SHP77 (cell line): Measurements from ENCODE around the gene LBX2.
"Not testable (repeated sequence)": the region's sequence is repeated elsewhere in the genome, so short reads cannot be mapped to it uniquely, and the experiment has no call there.

ENCODE experiments used
- DNase-seq, 2 experiments: peaks; one replicate each; lab custom pipeline; 2025; lab: John Stamatoyannopoulos, UW

LBX2 gene

DNA sequence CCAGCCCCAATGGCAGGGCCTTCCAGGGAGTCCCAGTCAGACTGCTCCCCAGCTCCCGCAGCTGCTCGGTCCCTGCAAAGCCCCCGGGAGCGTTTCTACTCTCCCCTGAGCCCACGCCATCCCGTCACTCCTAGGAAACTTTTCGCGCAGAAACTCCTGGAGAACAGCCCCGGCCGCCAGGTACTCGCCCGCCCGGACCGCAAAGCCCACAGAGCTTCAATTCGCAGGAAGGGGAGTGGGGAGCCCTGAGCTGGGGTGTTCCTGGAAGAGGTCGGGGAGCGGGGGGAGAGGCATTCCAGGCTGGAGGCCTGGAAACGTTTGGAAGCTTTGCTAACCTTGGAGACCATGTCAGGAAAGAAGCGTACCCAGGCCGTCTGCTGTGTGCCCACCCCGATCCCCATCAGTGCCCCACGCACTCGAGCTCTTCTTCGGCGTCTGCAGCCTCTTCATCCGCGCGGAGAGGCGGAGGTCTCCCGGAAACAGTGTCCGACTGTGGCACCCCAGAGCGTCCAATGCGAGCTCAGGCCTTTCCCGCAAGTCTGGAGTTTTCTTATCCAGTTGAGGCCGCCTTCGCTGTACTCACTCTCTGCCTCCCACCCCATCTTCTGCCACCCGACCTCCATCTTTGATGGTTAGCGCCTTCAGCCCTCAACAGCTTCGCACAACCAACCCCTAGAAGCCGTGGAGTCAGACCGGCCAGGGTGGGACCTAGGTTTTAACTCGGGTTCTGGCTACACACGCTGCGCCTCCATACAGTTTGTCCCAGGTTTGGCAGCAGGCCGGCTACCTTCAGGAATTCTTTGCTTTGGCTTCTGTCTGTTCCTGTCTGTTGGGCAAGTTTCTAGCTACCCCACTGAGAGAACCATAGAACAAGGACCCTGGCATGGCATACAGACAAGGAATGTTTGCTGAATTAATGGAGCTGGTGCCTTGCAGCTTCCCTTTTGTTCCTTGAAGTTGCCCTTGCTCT lies 4.4 kb upstream of the LBX2 start:
- no peak for DNase-seq

DNA sequence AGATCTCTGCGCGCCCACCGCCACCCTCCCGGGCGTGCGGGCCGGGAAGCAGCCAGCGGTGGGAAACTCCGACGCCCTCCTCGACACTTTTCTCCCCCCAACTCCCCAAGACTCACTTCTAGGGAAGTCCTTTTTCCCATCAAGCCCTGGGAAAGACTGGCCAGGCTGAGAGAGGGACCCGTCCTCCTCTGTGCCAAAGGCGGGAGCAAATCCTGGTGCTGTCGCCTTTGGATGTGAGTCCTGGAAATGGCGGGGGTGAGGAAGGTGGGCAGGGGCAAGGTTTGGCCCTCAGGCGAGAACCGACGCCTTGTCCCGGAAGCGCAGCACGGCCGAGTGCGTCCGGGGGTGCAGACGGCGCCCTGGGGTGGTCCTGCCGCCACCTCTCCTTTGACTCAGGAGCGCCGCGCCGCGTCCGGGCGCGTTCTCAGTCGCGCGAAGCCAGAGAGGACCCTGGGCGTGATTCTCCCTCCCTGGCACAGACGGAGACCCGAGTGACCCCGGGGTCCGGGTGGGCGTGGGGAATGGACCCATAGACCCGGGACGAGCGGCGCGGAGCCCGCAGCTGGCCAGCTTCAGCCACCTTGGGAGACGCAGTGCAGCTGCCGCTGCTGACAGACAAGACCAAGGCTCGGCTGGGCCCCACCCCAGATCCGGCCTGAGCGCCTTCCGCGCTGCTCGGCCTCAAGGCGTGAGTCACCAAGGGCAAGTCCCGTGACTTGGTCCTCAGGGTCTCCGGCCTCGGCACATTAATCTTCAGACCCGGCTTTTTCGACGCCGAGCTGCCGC lies 3.5 kb upstream of the LBX2 start:
- DNase-seq: no peak

DNA sequence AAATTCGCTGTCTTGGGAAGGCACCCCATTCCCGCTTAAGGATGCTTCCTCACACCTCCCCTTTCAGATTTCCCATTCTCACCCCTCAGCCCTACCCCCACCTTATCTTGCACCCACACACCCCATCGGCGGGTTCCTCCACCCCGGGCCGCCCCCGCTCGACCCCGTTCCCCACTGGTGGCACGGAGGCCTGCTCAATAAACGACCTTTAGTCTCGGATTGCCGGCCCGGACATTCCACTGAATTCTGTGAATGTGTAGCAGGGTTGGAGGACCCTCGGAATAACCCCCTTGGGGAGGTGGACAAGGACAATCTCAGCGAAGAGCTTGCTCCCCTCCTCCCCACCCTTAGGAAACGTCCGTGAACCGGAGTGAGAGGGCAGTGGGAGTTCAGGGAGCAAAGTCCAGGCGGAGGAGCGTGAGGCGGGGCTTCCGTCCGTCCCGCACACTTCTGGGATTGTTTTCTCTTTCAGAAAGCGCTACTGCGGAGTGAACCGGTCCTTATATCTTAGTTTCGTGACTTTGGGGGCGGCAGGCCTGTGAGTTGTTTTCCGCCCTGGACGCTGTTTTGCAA lies 2.8 kb upstream of the LBX2 start:
- no peak for DNase-seq

DNA sequence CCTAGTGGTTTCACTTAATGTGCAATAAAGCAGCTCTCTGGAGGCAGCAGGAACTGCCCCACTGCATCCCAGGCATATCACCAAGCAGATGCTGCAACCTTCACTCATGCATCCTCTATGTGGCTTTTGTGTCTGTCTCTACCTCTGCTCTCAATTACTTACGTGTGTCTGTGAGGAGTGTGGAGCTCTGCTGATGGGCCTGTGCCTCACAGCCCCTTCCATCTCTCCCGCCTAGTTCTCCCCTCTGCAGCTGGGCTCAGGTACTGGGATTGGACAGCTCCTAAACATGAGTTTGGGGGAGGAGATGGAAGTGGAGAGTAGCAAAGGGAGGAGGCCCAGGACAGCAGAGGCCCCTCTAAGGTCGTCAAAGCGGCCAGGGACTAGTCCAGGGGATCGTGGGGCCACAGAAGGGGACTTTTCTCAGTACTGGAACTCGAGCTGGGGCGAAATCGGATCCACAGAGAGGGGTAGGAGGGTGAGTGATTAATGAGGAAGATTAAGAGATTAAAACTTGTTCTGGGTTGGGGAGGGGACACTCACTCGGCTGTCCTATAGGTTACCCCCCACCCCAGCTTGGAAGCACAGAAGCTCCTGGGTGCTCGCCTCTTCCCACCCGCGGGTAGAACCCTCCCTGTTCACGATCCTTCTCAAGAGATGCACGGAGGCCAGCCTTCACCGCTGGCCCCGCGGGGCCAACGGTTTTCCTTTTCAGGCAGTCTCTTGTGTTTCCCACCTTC lies 2.1 kb upstream of the LBX2 start:
- no peak for DNase-seq

DNA sequence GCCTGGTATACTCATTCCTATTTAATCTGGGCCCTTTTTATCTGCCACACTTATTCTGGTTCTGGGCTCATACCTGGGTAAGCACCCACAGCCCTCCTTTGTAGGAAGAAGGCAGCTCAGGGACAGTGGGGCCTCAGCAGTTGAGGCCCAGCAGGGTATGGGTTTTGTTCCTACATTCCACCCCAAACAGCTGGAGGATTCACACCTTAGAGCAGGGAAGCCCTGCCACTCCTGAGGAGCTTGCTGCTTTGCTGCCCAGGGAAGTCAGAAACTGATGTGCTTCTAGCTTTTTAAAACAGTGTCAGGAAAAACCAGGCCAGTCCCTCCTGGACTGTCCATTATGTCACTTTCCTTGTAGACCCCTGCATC lies 1.2 kb upstream of the LBX2 start:
- no peak for DNase-seq

DNA sequence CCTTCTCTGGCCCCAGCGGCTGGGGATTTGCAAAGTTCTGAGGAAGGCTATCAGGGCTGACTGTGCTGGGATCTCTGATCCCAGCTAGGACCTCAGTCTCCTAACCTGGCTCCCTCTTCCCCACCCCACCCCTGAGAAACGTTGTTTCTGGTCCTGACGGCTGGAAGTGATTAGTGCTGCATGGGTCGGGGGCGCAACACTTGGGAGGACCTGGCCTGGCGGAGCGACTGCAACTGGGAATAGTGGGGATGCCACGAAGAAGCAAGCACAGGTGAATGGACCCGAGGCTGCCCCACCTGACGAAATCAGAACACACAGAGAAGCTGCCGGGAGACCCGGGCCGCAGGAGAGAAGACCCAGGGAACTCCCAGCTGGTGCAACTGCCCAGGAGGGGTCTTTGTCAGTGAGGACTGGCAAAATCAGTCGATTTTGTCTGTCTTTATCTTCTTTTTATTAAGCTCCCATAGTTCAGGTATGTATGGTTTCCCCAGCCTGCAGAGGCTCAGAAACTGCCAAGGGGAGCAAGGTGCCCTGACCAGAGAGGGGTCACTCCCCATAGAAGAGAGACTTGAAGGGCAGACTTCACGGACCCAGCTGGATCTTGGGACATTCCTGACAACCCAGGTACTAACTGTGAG lies 656 bp upstream of the LBX2 start:
- DNase-seq: no peak

DNA sequence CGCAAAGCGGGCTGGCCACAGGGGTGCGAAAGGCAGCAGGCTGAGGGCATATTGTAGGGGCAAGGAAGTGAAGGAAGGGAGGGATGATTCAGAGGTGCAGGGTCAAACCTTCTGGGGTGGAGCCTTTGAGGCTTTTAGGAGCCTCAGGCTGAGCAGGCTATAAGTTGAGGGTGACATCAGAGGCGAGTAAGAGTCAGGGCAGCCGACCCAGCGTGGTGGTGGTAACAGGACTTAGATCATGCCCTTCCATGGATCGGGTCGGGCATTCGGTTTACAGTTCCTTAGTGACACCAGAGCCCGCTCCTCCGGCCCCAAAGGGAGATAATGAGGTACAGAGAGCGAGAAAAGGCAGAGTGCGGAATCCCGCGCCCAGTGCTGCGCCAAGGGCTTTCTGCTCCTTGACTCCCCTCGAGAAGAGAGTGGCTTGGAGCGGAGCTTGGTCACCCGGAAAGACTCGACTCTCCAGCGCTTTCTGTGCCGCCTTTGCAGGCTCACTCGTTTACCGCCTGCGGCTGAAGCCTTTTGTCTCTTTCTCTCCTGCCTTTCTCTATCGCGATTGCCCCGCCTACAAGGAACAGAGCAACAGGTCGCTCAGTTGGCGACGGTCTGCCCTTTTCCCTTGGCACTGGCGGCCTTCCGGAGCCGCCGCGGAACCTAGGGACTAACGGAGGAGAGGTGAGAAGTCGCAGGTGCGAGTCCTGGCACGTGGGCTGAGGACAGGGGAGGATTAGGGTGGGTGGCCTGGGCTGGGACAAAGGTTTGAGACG lies 720 bp downstream of the LBX2 start:
- DNase-seq: no peak

DNA sequence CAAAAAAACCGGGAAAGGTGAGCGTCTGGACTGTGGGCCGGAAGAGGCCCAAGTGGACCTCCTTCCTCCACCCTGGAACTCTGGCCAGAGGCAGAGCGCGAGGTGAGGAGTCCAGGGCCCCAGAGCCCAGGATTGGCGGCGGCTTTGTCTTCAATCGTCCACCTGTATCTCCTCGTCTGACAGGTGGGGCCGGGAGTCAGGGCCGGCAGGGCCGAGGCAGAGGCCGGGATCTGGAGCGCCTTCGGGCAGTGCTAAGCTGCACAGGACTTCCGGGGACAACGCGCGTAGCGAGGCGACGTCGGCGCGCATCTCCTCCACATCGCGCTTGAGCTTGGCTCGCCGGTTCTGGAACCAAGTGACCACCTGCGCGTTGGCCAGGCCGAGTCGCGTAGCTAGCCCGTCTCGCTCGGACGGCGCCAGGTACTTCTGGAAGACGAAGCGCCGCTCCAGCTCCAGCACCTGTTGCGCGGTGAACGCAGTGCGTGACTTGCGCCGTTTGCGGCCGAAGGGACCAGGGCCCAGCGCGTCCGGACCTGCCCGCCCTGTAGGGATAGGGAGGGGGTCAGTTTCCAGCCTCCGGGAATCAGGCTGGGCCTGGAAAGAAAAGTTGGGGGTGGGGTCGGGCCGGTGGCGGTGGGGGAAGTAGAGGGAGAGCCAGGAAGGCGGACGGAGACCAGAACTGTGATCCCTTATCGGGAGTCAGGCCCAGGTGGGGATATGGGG lies 1.5 kb downstream of the LBX2 start:
- peak; percentile 35 to 52 for DNase-seq

DNA sequence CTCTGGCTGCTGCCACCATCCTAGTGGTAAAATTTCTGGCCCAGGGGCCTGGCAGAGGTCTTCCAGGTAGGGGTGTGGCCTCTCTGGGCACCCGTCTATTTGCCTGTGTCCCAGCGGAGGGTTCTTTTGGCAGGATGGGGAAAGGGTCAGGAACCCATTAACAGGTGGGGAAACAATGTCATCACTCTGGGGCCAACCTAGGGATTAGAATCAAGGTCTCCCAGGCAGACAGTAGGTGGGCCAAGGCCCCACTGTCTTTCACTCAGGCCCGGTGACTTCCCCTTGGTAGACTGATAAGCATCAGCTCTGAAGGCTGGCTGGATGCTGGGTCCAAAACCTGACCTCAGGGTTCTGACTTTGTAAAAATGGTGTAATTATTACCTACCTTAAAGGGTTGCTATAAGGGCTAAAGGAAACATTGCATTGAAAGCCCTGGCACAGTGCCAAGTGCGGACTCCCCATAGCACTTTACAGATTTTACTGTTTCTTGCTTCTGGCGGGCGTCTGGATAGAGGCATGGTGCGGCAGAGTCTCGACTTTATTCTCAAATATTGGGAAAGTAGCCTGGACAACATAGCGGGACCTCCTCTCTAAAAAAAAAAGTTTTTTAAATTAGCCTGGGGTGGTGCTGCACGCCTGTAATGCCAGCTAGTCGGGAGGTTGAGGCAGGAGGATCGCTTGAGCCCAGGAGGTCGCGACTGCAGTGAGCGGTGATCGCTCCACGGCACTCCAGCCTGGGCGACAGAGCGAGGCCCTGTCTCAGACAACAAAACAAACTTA lies 2.2 kb downstream of the LBX2 start:
- DNase-seq: no peak

DNA sequence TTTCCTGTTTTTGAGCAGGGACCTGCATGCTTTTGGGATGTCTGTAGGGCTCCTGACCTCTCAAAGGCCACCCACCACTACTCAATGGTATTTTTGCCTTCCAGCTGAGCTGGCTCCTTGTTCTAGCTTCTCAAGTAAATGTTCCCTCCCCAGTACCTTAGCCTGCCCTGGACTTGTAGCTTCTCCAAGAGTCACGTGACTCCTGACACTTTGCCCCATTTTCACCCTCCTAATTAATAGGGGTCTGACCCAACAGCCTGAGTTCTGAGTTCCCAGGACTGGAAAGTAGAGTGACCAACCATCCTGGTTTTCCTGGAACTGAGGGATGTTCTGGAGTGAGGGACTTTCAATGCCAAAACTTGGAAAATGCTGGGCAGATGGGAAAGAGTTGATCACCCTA lies 4.0 kb downstream of the LBX2 start:
- DNase-seq: no peak

DNA sequence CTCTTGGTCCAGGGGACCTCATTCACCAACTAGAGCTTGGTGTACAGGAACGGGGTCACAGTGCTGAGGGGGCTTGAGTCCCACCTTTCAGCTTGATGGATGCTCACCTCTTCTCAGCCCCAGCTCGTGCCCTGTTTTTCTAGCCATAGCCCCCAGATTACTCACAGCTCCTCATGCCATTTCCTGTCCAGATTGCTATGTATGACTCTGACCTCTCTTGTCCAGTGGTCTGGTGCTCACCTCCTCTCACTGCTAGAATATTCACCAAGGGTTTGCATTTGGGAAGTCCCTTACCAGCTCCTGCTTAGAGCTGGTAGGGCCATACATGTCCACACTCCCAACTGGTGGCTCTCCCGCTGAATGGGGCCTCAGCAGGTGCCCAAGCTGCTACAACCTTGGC lies 5.9 kb downstream of the LBX2 start:
- no peak for DNase-seq

DNA sequence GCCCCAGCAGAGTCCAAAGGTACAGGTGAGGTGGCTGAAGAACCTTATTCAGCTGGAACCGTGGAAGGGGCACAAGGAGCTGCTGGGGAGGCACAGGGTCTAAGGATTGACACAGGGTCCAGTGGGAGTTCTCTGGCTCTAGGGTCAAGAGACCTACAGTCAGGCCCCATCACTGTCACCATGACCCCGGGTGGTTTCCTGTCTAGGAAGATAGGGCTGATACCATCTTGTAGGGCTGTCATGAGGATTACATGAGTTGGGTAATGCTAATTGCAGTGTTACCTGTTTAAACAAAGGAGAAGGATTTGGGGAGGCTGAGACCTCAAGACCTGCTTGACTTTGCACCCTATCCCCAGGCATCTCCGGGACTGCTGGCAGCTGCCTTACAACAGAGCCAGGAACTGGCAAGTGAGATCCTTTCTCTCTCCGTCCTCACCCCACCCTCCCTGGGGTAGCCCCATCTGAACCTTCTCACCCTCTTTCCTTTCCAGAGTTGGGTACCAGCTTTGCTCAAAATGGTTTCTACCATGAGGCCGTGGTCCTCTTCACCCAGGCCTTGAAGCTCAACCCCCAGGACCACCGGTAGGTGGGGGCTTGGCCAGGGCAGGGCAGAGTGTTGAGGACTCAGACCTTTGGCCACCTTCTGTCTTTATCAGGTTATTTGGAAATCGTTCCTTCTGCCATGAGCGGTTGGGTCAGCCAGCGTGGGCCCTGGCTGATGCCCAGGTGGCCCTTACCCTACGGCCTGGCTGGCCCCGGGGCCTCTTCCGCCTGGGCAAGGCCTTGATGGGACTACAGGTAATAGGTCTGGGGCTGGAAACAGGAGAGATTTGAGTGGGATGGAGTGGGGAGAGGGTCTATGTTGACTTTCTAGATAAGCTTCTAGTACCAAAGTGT lies 7.5 kb downstream of the LBX2 start:
- no peak for DNase-seq

DNA sequence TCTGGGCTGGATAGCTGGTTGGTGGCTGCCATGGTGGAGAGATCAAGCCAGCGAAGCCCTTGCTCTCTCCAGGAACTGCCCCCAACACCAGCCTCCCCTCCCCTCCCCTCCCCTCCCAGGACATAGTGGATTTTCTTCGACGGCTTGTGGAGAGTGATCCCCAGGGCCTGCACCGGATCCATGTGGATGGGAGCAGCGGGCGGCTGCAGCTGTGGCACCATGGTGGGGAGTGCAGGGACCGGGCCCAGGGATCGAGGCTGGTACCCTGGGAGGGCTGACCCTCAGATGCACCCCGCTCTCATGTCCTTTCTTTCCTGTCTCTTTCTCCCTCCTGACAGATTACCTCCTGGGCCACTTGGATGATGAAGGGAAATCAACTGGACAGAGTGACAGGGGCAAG lies 9.5 kb downstream of the LBX2 start:
- no peak for DNase-seq

DNA sequence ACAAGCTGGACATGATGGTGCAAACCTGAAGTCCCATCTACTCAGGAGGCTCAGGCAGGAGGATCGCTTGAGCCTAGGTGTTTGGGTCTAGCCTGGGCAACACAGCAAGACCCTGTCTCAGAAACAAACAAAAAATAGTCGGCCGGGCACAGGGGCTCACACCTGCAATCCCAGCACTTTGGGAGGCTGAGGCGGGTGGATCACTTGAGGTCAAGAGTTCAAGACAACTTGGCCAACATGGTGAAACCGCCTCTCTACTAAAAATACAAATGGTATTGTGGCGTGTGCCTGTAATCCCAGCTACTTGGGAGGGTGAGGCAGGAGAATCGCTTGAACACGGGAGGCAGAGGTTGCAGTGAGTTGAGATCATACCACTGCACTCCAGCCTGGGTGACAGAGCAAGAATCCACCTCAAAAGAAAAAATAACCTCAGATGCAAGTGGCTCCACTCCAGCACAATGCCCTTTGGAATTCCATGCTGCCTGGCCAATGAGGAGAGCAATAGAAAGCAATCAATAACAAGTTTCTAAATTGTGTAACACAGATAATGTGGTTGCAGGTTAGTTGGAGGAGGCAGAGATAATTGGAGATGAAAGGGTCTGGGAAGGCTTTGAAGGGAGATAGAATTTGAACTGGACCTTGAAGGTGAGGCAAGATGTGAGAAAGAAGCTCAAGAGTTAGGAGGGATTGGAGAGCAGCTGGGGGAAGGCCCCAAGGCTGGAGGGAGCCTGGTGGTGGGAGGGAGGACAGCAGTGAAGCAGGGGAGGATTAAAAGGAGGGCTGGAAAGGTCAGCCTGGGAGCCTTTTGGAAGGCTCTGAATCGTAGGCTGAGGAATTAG lies 10.5 kb downstream of the LBX2 start:
- no peak for DNase-seq

DNA sequence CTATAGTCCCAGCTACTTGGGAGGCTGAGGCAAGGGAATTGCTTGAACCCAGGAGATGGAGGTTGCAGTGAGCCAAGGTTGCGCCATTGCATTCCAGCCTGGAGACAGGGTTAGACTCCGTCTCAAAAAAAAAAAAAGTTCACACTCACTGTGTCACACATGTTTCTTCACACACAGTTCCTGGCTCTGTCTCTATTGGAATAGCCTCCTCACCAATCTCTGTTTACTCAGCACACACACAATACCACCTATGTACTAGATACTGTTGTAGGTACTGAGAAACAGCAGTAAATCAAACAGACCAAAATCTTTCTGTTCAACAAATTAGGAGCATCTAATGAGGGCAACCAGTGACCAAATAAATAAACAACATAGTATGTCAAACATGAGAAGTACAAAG lies 13.3 kb downstream of the LBX2 start:
- no peak for DNase-seq

DNA sequence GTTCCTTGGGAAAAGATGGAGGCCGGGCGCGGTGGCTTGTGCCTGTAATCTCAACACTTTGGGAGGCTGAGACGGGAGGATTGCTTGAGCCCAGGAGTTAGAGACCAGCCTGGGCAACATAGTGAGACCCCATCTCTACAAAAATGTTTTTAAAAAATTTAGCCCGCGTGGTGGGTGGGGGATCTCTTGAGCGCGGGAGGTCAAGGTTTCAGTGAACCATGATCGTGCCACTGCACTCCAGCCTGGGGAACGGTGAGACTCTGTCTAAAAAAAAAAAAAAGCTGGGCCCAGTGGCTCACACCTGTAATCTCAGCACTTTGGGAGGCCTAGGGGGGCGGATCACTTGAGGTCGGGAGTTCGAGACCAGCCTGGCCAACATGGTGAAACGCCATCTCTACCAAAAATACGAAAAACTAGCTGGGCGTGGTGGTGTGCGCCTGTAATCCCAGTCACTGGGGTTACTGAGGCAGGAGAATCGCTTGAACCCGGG lies 15.7 kb downstream of the LBX2 start:
- DNase-seq: not testable (repeated sequence)
